GM12874 (cell line): ENCODE data around the gene CCSER2.

Source experiments
- TF ChIP-seq, protein P1 (sequence below): IDR thresholded peaks from 2 replicates; pipeline ENCODE4 v1.5.1; 2011; ENCODE audit warnings: low read depth, mild to moderate bottlenecking, control low read depth, low read length, moderate library complexity; ENCODE audit not compliant: insufficient read depth

CCSER2 gene

GRCh38 chr10:84370283-84370682 lies 41.9 kb downstream of the CCSER2 start:
- TF ChIP-seq, protein P1, sequence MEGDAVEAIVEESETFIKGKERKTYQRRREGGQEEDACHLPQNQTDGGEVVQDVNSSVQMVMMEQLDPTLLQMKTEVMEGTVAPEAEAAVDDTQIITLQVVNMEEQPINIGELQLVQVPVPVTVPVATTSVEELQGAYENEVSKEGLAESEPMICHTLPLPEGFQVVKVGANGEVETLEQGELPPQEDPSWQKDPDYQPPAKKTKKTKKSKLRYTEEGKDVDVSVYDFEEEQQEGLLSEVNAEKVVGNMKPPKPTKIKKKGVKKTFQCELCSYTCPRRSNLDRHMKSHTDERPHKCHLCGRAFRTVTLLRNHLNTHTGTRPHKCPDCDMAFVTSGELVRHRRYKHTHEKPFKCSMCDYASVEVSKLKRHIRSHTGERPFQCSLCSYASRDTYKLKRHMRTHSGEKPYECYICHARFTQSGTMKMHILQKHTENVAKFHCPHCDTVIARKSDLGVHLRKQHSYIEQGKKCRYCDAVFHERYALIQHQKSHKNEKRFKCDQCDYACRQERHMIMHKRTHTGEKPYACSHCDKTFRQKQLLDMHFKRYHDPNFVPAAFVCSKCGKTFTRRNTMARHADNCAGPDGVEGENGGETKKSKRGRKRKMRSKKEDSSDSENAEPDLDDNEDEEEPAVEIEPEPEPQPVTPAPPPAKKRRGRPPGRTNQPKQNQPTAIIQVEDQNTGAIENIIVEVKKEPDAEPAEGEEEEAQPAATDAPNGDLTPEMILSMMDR, result no peak

DNA sequence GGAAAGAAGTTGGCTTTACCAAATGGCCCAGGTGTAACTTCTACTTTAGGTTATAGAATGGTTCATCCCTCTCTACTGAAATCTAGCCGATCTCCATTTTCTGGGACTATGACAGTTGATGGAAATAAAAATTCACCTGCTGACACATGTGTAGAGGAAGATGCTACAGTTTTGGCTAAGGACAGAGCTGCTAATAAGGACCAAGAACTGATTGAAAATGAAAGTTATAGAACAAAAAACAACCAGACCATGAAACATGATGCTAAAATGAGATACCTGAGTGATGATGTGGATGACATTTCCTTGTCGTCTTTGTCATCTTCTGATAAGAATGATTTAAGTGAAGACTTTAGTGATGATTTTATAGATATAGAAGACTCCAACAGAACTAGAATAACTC lies 43.6 kb downstream of the CCSER2 start:
- TF ChIP-seq, protein P1, result no peak

GRCh38 chr10:84373000-84373399 lies 44.6 kb downstream of the CCSER2 start:
- TF ChIP-seq, protein P1, result no peak

GRCh38 chr10:84374455-84374854 lies 46.1 kb downstream of the CCSER2 start:
- TF ChIP-seq, protein P1, result no peak

DNA sequence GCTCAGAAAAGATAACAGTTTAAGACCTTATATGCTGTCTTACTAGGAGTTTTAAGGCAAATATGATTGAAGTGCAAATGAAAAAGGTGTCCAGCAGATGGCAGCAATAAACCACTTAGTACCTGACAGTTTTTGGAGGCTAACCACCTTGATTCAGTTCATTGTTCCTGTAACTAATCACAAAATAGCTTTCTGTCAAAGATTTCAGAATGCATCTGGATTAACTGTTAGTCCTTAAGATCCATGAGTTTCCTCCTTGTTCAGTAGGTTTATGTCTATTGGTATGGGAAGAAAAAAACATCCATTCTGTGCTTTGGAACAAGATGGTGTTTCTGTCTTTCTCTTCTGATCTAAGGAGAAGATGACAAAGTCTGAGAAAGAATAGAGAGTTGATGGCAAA lies 46.6 kb downstream of the CCSER2 start:
- TF ChIP-seq, protein P1, result peak; percentile 57

DNA sequence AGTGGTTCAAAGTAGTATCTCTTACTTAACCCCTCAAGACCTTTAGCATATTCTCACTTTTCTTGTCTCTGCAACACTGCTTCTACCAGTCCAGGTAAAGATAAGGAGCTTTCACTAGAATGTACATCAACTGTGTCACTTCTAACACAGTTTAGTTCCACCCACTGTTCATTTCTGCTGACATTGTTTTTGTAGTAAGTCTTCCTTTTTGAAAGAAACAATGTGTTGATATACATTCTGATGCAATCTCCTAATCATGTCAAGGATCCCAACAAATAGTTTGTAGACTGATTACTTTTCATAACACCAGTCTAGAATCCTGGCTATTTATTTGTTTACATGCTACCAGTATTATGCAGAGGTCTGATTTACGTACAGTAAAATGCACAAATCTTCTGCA lies 47.5 kb downstream of the CCSER2 start:
- TF ChIP-seq, protein P1, result no peak

- TF ChIP-seq, protein P1, result no peak
Measured at GRCh38 chr10:84388148-84388547, 59.8 kb downstream of the CCSER2 start.

GRCh38 chr10:84390364-84390763 lies 62.0 kb downstream of the CCSER2 start:
- TF ChIP-seq, protein P1, result no peak
